ENCODE data around the gene LRRC26.

DNA sequence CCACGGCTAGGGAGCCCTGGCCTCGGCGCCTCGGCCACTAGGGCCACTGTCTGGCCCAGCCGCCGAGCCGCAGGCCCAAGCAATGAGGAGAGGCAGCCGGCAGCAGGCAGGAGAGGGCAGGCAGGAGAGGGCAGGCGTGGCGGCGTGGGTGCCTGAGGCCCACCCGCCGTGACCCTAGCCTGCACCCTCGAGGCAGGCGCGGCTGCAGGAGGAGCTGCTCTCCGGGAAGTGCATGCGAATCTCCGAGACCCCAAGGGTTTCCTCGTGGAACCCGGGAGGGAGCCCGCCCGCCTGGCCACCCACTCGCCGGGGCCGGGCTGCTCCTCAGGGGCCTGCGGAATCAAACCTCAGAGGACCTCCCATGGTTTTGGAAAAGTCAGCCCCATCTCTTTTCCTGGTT lies 21.6 kb downstream of the LRRC26 start:
- no peak for TF ChIP-seq ZFP36L2 (CRISPR knock-in tag; IDR thresholded peaks at IDR 0.05)
- TF ChIP-seq NCOR1 (IDR thresholded peaks at IDR 0.05; ENCODE audit: borderline replicate concordance, low read length) = no peak
- TF ChIP-seq, protein P1, sequence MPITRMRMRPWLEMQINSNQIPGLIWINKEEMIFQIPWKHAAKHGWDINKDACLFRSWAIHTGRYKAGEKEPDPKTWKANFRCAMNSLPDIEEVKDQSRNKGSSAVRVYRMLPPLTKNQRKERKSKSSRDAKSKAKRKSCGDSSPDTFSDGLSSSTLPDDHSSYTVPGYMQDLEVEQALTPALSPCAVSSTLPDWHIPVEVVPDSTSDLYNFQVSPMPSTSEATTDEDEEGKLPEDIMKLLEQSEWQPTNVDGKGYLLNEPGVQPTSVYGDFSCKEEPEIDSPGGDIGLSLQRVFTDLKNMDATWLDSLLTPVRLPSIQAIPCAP (CRISPR knock-in tag; IDR thresholded peaks at IDR 0.05; ENCODE audit: low read depth) = no peak
- TF ChIP-seq, protein P2, sequence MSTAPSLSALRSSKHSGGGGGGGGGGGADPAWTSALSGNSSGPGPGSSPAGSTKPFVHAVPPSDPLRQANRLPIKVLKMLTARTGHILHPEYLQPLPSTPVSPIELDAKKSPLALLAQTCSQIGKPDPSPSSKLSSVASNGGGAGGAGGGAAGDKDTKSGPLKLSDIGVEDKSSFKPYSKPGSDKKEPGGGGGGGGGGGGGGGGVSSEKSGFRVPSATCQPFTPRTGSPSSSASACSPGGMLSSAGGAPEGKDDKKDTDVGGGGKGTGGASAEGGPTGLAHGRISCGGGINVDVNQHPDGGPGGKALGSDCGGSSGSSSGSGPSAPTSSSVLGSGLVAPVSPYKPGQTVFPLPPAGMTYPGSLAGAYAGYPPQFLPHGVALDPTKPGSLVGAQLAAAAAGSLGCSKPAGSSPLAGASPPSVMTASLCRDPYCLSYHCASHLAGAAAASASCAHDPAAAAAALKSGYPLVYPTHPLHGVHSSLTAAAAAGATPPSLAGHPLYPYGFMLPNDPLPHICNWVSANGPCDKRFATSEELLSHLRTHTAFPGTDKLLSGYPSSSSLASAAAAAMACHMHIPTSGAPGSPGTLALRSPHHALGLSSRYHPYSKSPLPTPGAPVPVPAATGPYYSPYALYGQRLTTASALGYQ (CRISPR knock-in tag; IDR thresholded peaks at IDR 0.05) = no peak
- TF ChIP-seq SUZ12 (IDR thresholded peaks at IDR 0.05; ENCODE audit: low read depth, low read length) = no peak

All from HepG2 (cell line).